K562 (cell line): ENCODE data around the gene RRAGB.

Source experiments
- MXI1 ChIP-seq: IDR thresholded peaks from 2 replicates; pipeline ENCODE4 v1.6.1; 2011; ENCODE audit warnings: low read depth, mild to moderate bottlenecking, improper control_type of control experiment, low read length
- POLR2A ChIP-seq: fragments of 450-650 bp; conservative IDR thresholded peaks from 2 replicates; pipeline ENCODE4 v1.6.1; 2016

DNA sequence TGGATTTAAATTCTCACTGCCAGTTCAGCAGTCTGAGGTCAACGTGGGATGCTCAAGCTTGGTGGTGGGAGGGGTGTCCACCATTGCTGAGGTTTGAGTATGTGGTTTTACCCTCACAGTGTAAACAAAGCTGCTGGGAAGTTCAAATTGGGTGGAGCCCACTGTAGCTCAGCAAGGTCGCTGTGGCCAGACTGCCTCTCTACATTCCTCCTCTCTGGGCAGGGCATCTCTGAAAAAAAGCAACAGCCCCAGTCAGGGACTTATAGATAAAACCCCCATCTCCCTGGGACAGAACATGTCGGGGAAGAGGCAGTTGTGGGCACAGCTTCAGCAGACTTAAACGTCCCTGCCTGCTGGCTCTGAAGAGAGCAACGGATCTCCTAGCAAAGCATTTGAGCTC lies 14.9 kb upstream of the RRAGB start:
- TF ChIP-seq MXI1: no peak
- TF ChIP-seq POLR2A: no peak
